Kidney epithelial cell (primary cell): ENCODE results near the gene SLC25A18. TPM values are rescaled to one million over a fixed set of nuclear protein-coding genes. Genes with fewer than 3 reads are reported as not detected.

Source experiments
- DNase-seq: peaks from one replicate; pipeline ENCODE4 v3.0.0-alpha.2; 2010; ENCODE audit warnings: low read depth
- H3K27me3 ChIP-seq: 2 replicates; pipeline ENCODE4 v1.6.0; 2011; ENCODE audit warnings: low read length; ENCODE audit not compliant: control insufficient read depth, insufficient read depth
- H3K36me3 ChIP-seq: 2 replicates; pipeline ENCODE4 v1.5.1; 2011; ENCODE audit warnings: low read length; ENCODE audit not compliant: control insufficient read depth, insufficient read depth
- H3K4me3 ChIP-seq: 2 replicates; pipeline ENCODE4 v1.5.1; 2011; ENCODE audit warnings: low read depth, mild to moderate bottlenecking, control low read depth, low read length
- total RNA-seq: library from RNA; depleted of rRNA; stranded (reverse); fragments of >200 nt; gene quantifications from 2 replicates; pipeline ENCODE4 v1.2.3, GENCODE V29; 2015
- TF ChIP-seq, protein P1 (sequence below): IDR thresholded peaks from 2 replicates; pipeline ENCODE4 v1.5.1; 2011; ENCODE audit warnings: mild to moderate bottlenecking, moderate library complexity, low read length, control low read depth, inconsistent platforms; ENCODE audit not compliant: insufficient read depth, poor library complexity, severe bottlenecking

Gene SLC25A18
- total RNA-seq, 1 donor from 2014 or later: 0.08 TPM

DNA sequence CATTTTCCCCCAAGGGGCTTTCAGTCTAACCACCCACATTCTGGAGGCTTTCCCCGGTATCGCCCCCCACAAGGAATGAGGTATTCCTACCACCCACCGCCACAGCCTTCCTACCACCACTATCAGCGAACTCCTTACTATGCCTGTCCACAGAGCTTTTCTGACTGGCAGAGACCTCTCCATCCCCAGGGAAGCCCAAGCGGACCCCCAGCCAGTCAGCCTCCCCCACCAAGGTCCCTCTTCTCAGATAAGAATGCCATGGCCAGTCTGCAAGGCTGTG, 14.6 kb upstream of the SLC25A18 start:
- H3K27me3 ChIP-seq: no peaks in the 10 kb centered on the region
- H3K4me3 ChIP-seq: no peak overlapping the region
- TF ChIP-seq, protein P1, sequence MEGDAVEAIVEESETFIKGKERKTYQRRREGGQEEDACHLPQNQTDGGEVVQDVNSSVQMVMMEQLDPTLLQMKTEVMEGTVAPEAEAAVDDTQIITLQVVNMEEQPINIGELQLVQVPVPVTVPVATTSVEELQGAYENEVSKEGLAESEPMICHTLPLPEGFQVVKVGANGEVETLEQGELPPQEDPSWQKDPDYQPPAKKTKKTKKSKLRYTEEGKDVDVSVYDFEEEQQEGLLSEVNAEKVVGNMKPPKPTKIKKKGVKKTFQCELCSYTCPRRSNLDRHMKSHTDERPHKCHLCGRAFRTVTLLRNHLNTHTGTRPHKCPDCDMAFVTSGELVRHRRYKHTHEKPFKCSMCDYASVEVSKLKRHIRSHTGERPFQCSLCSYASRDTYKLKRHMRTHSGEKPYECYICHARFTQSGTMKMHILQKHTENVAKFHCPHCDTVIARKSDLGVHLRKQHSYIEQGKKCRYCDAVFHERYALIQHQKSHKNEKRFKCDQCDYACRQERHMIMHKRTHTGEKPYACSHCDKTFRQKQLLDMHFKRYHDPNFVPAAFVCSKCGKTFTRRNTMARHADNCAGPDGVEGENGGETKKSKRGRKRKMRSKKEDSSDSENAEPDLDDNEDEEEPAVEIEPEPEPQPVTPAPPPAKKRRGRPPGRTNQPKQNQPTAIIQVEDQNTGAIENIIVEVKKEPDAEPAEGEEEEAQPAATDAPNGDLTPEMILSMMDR: no peak
- no peaks in the 10 kb centered on the region for H3K36me3 ChIP-seq
- no peak for DNase-seq

- Histone ChIP-seq H3K27me3 (no peaks in the 10 kb centered on the region), H3K4me3 (no peak overlapping the region), H3K36me3 (no peaks in the 10 kb centered on the region)
- TF ChIP-seq, protein P1: no peak
- DNase-seq: no peak
These were observed 14.1 kb upstream of the SLC25A18 start for GRCh38 chr22:17549183-17549582.

DNA sequence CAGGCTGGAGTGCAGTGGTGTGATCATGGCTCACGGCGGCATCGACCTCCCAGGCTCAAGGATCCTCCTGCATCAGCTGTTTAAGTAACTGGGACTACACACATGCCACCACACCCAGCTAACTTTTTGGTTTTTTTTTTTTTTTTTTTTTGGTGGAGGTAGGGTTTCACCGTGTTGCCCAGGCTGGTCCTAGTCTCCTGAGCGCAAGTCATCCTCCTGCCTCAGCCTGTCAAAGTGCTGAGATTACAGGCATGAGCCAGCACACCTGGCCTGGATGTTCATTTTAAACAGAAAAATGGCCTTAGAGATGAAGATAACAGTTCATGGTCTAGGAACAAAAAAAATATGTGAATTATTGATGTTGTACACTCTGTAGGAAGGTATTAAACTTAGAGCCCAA, 13.6 kb upstream of the SLC25A18 start:
- Histone ChIP-seq H3K36me3 (no peaks in the 10 kb centered on the region), H3K27me3 (no peaks in the 10 kb centered on the region), H3K4me3 (no peak overlapping the region)
- no peak for DNase-seq
- TF ChIP-seq, protein P1: no peak

DNA sequence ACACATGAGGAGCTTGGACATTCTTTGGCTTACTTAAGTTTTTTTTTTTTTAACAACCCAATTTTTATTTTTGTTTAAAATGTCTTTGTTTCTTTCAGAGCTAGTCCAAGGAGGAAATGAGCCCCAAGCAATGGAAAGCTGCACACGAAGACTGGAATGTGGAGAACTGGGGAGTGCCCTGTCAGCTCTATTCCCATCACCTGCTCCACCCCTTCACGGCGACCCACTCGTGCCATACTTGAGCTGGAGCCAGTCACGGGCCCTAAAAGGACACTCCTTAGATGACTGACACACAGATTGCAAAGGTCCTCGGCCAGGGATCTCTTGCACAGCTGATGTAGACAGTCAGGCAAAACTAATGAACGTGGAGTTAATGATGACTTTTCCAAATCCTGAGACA, 10.6 kb upstream of the SLC25A18 start:
- Histone ChIP-seq H3K4me3 (no peak overlapping the region), H3K27me3 (no peaks in the 10 kb centered on the region), H3K36me3 (no peaks in the 10 kb centered on the region)
- DNase-seq: no peak
- TF ChIP-seq, protein P1: no peak

DNA sequence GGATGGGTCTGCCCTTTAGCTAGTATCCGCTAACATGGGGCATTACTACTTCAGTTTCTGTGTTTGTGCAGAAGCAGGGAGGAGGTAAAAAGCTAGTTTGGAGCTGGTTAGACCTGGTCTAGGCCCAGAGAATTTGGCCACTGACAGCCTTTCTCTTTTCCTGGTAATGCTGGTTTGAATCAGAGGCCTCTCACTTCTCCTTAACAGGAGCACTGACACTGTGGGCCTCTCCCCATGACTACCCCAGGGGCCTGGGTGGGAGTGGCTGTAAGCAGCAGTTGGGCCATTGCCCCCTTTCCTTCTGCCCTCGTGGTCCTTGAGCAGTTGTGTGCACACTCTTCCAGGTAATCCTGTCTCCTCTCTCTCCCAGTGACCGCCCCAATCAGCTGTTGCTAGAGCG, 8.5 kb upstream of the SLC25A18 start:
- DNase-seq: no peak
- Histone ChIP-seq H3K27me3 (no peaks in the 10 kb centered on the region), H3K4me3 (no peak overlapping the region), H3K36me3 (no peaks in the 10 kb centered on the region)
- TF ChIP-seq, protein P1: no peak

GRCh38 chr22:17559188-17559587, 4.1 kb upstream of the SLC25A18 start:
- no peaks in the 10 kb centered on the region for H3K27me3 ChIP-seq
- DNase-seq: no peak
- no peak overlapping the region for H3K4me3 ChIP-seq
- H3K36me3 ChIP-seq: no peaks in the 10 kb centered on the region
- TF ChIP-seq, protein P1: no peak
